ENCODE data around the gene TTC21A.

The TTC21A gene

DNA sequence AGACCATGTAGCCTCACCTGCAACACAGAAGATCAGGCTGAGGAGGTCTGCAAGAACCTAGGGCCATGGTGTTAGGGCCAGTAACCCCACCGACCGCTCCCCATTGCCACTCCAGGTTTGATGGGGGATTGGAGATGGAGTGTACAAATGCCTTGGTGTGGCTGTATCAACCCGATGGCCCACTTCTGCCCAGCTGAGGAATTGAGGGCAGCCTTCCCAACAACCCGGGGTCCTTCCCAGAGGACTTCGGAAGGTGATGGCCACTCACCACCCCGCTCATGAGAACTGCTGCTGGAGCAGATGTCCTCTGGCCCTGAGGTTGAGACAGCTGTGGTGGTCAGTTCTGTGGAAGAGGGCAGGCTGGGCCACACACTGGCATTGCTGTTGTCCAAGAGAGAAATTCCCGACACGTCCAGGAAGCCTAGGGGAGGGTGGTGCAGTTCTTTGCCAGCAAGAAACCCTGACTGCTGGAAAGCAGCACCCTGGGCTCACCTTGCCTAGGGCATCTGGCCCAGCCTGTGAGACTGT, 8.9 kb upstream of the TTC21A start:
- no peak for DNase-seq

DNA sequence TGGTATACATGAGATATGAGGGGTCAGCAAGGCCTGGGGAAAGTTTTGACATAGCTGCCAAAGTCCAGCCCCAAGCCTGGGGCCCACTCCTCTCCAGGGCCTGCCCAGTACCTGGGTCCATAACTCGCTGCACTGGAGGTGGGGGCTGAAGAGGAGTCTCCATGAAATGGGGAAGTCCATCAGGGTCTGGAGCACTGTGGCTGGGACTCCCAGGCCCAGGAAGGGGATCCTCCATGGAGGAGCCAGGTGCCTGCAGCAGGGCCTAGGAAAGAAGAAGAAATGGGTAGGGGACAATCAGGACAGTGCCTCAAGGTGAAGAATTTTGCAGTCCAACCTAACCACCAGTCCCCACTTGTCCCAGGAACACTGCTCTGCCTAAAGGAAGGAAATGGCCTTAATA, 8.2 kb upstream of the TTC21A start:
- no peak for DNase-seq

DNA sequence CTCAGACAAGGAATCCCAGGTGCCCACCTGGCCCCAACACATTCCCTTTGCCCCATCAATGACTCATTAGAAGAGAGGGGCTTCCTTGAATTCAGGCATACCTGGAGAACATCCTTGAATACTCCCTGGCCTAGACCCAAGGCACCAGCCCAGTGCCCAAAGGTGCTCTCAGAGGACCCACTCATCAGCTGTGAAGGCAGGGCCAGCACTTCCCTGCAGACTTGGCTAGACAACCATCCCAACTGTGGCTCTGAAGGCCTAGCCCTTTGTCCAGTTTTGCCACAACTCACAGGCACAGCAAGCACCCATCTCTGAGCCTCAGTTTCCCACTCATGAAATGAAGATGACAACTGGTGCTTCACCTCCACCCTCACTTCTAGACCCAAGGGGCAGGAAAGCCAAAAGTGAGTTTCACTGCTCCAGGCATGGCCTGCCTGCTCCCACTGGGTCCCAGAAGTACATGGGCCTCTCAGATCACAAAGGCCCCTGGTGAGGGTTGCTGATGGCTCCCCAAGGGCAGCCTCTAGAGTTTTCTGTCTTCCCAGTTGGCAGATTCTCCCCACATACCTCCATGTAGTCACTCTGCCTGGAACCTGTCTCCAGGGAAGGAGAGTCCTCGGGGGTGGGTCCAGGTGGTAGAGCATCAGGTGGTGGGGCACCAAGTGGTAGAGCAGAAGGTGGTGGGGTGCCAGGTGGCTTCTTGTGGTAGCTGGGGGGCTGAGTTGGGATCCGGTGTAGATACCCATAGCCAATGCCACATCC, 7.6 kb upstream of the TTC21A start:
- DNase-seq, result no peak

DNA sequence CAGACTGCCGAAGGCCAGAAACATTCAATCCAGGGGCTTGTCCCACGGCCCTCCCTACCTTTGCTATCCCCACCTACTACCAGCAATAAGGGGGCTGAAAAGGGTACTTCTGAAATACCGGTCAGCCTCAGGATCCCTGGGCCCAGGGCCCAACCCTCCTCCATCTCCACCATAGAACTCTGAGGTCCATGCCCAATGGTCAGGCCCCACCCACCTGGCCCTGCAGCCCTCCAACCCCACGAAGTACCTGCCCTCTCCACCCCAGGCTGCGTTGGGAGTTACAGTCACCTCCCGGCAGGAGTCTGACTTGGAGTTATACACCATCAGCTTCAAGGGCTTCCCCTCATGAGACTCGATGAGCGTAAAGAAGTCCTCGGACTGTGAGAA, 7.0 kb upstream of the TTC21A start:
- no peak for DNase-seq

DNA sequence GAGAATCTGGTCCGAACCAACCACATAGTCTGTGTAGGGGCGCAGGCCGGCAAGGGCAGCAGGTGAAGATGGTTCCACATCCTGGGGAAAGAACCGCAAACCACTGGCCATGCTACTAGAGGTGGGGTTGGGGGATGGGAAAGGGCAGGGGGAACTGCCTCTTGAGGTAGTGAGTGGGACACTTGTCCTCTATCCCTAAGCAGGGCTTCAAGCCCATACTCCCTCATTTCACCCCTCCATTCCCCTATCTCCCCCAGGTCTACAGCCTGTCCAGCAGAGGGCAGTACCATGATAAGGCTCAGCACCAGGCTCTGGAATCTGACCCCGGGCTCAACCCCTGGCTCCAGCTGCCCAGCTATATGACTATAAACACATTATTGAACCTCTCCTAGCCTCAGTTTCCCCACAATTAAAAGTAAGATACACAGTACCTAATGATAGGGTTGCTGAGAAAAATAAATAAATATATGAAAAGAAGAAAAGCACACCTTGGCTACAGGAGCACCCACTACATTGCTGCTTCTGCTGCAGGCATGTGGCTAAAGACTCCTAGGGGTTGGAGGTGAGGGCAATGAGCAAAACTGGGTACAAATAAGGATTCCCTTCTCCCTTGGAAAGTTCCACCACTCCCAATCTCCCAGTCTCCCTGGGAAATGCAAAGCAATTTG, 6.3 kb upstream of the TTC21A start:
- peak; percentile 0 for DNase-seq

DNA sequence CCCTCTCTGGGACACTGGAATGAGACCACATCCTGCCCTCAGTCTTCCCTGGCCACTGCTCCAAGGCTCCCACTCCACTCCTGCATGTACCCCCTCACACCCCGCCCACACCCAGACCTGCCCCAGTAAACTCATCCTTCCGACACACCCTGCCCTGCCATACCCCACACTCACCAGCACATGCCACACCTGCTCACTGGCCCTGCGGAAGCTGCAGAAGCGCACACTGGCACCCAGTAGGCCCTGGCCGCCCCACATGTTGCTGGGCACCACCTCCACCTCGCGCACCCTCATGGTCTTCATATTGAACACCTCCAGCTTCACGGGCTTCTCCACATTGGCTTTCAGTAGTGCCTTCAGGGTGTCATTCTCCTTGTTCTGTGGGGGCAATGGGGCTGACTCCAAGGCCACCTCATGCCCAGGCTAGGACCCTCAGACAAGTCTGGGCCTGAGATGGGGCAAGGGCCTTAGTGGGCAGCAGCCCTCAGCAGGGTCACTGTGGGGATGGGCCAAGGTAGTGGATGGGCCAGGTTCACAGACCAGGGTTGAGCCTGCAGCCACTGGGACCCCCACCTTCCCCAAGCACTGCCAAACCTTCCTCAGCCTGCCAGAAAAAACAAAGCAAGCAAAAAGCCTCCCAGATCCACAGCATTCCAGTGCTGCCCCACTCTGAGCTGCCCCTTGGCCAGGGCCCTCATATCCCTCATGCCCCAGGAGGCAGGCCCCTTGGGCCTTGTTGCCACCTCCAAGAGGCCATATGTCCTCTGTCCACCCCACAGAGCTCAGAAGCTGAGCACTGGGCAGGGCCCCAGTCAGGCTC, 4.8 kb upstream of the TTC21A start:
- no peak for DNase-seq

DNA sequence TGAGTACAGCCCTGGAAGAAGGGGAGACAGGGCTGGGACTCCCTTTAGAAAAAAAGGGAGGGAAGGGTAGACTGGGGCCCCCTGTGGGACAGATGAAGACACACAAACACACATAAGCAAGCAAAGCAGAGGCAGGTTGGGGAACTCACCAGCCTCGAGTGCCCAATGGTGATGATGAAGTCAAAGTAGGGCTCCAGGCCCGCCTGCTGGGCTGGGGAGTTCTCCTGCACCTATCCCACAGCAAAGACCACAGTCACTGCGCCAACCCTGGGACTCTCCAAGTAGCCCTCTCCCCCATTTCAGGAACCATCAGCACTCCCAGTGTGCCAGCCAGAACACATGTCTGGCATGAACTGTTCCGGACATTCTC, 4.2 kb upstream of the TTC21A start:
- no peak for DNase-seq

DNA sequence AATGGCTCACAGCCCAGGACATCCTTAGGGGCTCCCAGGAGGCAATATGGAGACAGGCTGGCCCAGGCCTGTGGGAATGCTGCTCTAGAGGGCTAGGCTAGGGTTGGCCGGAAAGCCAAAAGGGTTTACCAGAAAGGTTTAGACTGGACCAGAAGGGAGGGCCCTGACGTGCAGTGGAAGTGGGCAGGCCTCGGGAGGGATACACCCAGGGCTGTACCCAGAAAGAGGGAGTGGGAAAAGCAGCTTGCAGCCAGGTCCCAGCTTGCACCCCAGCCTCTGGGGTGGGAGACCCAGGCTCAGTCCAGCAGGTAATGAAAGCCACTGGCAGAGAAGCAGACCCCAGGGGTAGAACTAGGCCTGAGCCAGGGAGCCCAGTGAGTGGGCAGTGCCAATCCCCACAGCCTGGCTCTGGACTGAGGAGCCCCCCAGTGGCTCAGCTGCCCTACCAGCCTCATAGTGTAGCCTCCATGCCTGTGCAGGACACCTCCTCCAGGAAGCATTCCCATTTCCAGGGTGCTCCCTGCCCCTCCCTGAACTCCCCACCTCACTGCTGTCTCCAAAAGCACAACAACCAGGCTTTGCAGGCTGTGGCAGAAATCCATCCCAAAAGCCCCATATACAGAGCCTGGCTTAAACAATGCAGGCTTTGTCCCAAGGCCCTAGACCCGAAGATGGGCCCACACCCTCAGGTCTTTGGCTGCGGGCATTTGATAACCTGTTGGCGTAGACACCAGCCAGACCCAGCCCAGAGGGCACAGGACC, 3.5 kb upstream of the TTC21A start:
- DNase-seq, result no peak

DNA sequence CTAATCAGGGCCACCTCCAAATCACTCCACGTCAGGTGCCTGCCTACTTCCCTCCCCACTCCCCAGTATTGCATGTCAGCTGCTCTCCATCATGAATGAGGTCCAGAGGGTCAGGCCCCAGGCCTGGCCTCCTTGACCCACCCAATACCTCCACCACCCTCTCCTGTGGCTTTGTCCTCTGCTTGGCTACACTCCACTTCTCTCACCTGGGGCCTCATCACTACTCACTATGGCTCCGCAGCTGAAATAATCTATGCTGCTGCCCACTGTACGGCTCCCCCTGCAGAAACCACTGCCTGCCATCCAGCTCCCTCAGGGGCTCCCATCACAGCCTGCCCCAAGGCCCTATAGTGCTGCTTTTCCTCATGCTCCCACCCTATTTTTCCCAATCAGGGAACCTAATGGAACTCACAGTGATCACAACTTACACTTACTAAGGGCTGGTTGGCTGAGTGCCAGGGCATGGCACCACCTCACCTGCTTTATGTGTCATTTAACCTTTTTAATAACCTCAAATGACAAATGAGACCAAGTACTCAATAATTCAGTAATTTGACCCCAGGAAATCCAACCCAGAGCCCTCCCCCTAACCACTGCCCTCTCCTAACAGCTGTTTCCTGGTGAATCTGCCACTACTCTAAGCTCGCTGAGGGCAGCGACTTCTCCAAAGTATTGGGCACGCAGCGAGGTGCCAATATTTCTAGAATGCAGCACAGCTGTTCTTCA, 2.4 kb upstream of the TTC21A start:
- DNase-seq, result peak; percentile 8

DNA sequence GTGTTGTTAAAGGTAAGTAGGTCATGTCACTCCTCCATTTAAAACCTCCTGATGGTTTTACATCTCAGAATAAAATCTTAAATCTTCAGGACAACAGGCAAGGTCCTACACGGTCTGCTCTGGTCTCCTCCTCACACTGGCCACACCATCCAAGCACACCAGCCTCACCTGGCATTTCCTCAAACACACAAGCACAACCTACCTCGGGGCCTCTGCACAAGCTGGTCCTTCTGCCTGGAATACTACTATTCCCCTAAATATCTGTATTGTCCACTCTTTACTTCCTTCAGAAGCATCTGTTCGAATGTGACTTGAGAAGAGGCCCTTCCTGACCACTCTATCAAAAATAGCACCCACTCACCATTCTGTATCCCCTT, 1.8 kb upstream of the TTC21A start:
- DNase-seq, result no peak

DNA sequence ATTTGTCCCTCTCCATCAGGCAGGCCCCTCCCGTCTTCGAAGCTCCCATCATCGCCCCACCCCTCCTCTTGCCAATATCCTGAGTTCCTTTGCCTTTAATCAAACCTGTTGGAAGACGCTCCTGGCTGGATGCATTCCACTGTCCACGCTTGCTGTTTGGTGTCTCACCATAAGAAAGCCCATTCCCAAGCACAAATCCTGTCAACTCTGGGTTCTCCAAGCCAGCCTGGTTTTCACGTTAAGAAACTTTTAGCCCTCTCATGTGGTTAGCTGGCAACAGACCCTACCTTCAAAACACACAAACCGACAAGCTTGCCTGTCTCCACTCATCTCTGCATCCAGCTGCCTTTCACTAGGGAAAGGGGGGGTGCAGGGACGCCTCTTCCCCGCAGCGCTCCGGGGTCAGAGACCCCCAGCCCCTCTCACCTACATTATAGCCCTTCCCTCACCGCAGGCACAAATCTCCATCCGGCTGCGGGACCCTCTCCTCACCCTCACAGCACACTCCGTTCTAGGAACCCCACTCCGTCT, 1.1 kb upstream of the TTC21A start:
- no peak for DNase-seq

DNA sequence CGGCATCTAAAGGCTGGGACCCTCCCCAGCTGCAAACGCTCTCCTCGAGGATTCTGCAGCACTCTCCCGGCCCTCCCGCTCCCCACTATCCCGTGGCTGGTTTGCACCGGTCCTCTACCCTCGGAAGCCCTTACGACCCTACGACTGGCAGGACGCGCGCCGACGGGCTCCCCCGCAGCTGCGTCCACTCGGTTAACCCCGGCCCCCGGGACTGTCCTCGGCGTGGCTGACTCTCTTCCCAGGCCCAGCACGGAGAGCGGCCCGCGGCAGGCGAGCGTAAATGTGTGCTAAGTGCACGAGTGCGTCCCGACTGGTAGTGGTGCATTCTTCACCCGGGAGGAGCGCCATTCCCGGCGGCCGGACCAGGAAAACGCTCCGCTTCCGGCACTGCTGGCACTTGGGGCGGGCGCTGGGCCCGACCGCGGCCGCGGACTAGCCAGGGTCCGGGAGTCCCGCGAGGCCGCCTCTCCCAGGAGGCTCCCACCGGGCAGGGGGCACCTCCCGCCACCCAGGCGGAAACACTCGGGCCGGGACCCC, 561 bp upstream of the TTC21A start:
- no peak for DNase-seq

DNA sequence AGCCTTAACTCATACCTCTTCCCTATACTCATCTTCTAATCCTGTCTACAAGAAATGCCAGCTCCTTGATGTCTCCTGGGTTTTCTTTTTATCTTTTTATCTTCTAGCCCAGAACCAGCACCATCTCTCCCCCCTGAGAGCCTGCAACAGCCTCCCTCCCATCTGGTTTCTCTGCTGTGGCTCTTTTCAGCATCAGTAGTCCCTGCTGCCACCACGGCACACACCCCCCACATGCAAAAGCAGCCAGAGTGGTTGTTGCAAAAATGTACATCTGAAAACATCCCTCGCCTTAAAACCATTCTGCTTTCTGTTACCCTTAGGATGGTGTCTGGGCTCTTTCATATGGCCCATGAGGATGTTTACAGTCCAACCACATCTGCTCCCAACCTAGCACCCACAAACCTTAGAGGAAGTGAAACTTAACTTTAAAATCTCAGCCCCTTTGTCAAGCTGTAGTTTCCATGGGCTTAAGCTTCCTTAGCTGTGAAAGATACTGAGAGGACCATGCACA, 775 bp downstream of the TTC21A start:
- DNase-seq, result no peak

DNA sequence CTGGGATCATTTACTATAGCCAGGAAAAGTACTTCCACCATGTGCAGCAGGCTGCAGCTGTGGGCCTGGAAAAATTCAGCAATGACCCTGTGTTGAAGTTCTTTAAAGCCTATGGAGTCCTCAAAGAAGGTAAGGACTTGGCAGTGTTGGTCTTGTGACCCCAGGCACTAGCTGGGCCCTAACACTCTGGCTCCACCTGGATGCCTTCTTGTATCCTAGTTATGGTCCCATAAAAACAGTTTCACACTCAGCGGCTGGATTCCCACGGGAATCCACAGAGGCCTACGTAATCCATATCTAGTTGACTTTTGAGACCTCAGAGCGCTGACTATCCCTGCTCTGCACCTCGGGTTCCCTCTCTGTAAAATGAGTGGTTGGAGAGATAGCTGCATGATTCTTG, 1.6 kb downstream of the TTC21A start:
- DNase-seq, result no peak

DNA sequence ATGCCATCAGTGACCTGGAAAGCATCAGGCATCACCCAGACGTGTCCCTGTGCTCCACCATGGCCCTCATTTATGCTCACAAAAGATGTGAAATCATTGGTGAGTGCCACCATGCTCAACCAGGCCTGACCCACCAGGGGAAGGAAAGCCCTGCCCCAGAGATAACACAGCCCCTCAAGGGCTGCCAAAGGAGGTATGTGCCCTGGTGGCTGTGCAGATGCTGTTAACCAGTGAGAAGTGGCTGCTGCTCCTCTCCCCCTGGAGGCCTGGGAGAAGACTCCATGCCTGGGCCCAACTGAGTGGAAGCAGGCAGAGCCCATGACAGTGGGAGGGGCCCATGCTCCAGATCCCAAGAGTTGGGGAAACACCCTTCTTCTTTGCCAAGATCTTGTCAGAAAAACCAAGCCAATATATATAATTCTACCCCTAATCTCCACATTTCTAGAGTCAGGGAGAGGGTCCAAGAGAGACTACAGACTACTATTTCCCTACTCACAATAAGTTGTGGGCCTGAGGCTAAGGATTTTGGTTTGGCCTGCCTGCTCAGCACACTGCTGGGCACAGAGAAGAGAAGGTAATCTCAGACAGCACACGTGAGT, 2.7 kb downstream of the TTC21A start:
- no peak for DNase-seq

DNA sequence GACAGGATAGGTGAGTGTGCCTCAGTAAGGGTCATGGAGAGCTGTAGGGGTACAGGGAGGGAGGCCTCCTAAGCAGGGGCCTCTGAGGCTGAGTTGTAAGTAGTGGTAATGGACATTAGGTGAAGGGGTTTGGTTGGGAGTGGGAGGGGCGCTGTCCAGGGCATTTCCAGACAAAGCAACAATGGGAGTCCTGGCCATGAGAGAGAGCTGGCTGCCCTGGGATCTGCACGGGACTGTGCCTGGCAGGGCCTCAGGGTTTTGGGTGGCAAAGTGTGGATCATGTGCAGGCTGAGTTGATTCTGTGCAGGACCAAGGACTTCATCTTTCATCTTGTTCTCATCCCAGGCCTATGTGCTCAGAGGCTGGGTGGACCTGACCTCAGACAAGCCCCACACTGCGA, 4.6 kb downstream of the TTC21A start:
- DNase-seq, result no peak

DNA sequence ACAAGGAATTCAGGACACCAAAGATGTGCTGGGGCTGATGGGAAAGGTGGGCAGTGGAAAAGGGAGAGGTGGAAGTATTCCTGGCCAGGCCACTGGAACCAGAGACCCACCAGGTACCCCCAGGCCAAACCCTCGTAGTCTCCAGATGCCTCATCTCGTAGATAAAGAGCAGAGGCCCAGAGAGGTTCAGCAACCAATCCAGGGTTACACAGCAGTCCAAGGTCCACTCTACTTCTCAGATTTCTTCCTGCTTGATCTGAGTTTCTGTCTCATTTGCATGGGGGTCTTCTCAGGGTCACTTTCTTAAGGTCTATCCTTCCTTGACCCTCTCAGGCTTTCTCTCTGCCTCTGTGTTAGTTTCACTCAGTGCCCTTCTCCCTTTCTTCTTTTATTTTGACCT, 5.1 kb downstream of the TTC21A start:
- DNase-seq, result no peak

DNA sequence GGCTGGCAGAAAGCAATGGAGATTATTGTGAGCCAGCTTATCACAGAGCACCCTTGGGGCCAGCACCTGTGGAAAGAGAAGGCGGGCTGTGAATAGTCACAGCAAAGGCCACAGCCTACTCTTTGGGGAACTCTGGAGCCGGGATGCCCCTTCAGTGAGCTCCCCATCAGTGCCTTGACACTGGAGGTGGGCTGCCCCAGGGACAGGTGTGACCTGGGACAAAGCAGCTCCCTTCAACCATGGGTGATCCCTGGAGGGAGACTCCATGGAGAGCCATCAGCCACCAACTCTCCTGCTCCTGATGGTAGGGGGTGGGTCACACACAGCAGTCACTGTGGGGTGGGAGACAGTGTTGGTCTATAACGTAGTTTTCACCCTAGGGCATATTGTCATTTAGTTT, 5.8 kb downstream of the TTC21A start:
- no peak for DNase-seq

DNA sequence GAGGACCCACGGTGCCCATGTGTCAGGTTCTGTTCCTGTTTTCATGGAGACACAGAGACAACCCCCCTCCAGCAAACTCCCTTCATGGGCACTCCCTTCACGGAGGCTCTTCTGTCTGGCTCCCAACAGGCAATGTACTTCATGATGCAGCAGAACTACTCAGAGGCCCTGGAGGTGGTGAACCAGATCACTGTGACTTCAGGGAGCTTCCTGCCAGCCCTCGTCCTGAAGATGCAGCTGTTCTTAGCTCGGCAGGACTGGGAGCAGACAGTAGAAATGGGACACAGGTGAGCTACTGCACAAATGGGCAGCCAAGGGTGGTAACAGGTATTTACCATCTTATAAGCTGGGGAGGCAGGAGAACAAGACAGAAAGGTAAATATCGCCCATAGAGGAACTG, 7.0 kb downstream of the TTC21A start:
- DNase-seq, result no peak

DNA sequence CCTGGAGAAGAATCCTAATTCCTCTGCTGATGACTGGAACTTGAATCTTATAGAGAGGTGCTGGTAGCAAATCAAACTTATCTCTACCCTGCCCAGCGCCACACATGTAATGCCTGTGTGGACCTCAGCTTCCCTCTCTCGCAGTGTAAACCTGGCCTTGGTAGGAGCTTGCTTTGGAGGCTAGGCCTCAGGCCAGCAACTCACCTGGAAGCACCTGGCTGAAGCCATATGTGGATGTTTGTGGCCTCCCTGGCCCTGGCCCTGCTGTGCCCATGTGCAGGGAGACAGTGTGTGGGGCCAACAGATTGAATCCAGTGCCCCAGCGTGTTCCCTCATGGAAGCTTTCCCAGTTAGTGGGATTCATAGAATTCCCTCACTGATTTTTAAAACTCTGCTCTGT, 8.4 kb downstream of the TTC21A start:
- DNase-seq, result no peak

DNA sequence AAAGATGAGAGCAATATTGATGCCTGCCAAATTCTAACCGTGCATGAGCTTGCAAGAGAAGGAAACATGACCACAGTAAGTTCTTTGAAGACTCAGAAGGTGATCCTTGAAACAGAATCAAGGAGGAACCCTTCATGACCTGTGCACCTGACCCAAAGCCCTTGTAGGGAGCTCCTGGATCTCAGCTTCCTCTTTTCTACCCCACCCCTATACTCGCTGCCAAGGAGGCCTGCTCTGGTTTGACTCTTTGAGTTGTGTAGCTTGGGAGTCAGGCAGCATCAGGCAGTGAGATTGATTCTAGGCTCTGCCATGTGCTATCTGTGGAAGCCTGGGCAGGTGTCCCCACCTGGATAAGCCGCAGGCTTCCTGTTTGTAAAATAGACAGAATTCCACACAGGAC, 10.6 kb downstream of the TTC21A start:
- no peak for DNase-seq
